Adrenal gland (tissue), 5 donors: ENCODE measurements around the gene HIC1.

Experiments used
- CTCF ChIP-seq, 6 experiments: fragments of 450-650 bp in 4 of 6; fragments of 200-600 bp in 2 of 6; sonication (generic) in 1 of 6; IDR thresholded peaks; 1 replicate in 5 of 6; 2 replicates in 1 of 6; pipeline versions ENCODE4 v1.5.1 to v1.8.0; 2016 to 2021; ENCODE audit warnings: antibody characterized with exemption in 6 of 6, mild to moderate bottlenecking in 2 of 6, moderate library complexity in 1 of 6
- POLR2A ChIP-seq, 2 donors: fragments of 450-650 bp; IDR thresholded peaks; one replicate each; pipeline ENCODE4 v1.6.1; 2017; ENCODE audit warnings: antibody characterized with exemption in 2 of 2, mild to moderate bottlenecking in 2 of 2, moderate library complexity in 1 of 2
- donor health status: DM: no; HTN: no; CAD: no.

GRCh38 chr17:2042933-2043332 is 12.0 kb upstream of the HIC1 start:
- TF ChIP-seq CTCF (IDR thresholded peaks at IDR 0.05), result no peak
- TF ChIP-seq POLR2A (IDR thresholded peaks at IDR 0.05), result no peak
